Measurements from ENCODE around the gene TBC1D21. TPM values are rescaled to one million over a fixed set of nuclear protein-coding genes. Genes with fewer than 3 reads are reported as not detected.

TBC1D21 gene
- total and polyA plus RNA-seq, 9 of the 15 experiments (the other 6 are each of a cell fraction or from before 2014, with no cell fraction given): not detected

GRCh38 chr15:73866881-73867410 lies 6.4 kb upstream of the TBC1D21 start:
- intact Hi-C loops (cut with micrococcal nuclease): no loop called here
- Histone ChIP-seq H2AFZ (ENCODE audit: low read depth, low read length) (no peak overlapping the region), H3K9me3 (replicated peaks; ENCODE audit: control insufficient read depth, insufficient read depth, low read depth, low read length) (no peaks in the 10 kb centered on the region), H3K27ac (ENCODE audit: extremely low read depth, low read depth, low read length) (no peak overlapping the region), H3K9ac (ENCODE audit: insufficient read depth in 1 of 2, low read depth in 2 of 2, low read length in 2 of 2) (no peak overlapping the region), H3K4me3 (no peak overlapping the region), H3K36me3 (ENCODE audit: control insufficient read depth, insufficient read depth, low read length) (no peaks in the 10 kb centered on the region), H3K79me2 (ENCODE audit: control insufficient read depth, insufficient read depth, low read length) (no peaks in the 10 kb centered on the region), H3K9me1 (ENCODE audit: control insufficient read depth, insufficient read depth, low read length) (no peaks in the 10 kb centered on the region), H4K20me1 (replicated peaks; ENCODE audit: control insufficient read depth, insufficient read depth, low read length) (peaks cover 15% of the 10 kb centered on the region), H3K4me2 (ENCODE audit: insufficient read depth, low read length) (no peak overlapping the region), H3K4me1 (replicated peaks in 1 of 2; ENCODE audit: control insufficient read depth in 2 of 2, insufficient read depth in 2 of 2, low read length in 2 of 2) (peaks cover 4 to 7% of the 10 kb centered on the region in 2 experiments; a peak in 3 of 5 replicates), H3K27me3 (ENCODE audit: control insufficient read depth in 2 of 2, insufficient read depth in 2 of 2, low read length in 2 of 2) (peaks cover 0 to 7% of the 10 kb centered on the region in 2 experiments; a peak in 1 of 5 replicates)
- in situ Hi-C loops (cut with MboI): no loop called here
- DNase-seq (ENCODE audit: extremely low read depth in 1 of 4, low spot score in 3 of 4) (peak; percentile 9 to 25 (median 20)), FAIRE-seq (no peak), ATAC-seq (peak; percentile 61; the same call in 2 of the 3 replicates)
- WGBS (ENCODE audit: insufficient coverage, low coverage, missing lambda C conversion rate): 0% methylated on average over 6 of the region's 6 CpGs
- POLR2A ChIA-PET: interaction anchor here (1.1 kb wide), 2 partner anchors 15 to 18 kb away, joined by 3 read pairs; no protein-coding TSS in a partner anchor
- no TSS peak for BruUV-seq (replicated peaks)
- CTCF ChIA-PET (ENCODE audit: low intra/inter-chr PET ratio): no interaction called here
- TF ChIP-seq NR2C2 (CRISPR knock-in tag; IDR thresholded peaks at IDR 0.05) (no peak), NR2C2 (tag; IDR thresholded peaks at IDR 0.05) (peak; percentile 30; the same call in 1 of the 2 replicates), CTCFL (IDR thresholded peaks at IDR 0.05; ENCODE audit: borderline replicate concordance, insufficient read depth, low read depth, low read length, poor library complexity, severe bottlenecking) (peak; percentile 27), HMGXB4 (CRISPR knock-in tag; IDR thresholded peaks at IDR 0.05) (no peak), BMI1 (IDR thresholded peaks at IDR 0.05; ENCODE audit: low read length) (no peak), EZH2 (IDR thresholded peaks at IDR 0.05; ENCODE audit: borderline replicate concordance, low read depth, low read length) (no peak), ZBTB40 (IDR thresholded peaks at IDR 0.05) (no peak), ZBTB40 (CRISPR knock-in tag; IDR thresholded peaks at IDR 0.05) (no peak)

Measured in K562 (cell line).